ENCODE results near the gene ZC3H14. TPM values are rescaled to one million over a fixed set of nuclear protein-coding genes. Genes with fewer than 3 reads are reported as not detected.

ZC3H14 gene
- total RNA-seq, result 66.9 TPM

GRCh38 chr14:88562831-88563686 lies at the start of gene ZC3H14:
Gene ZC3H14, plus strand, starts transcription at chr14:88563037. Its CDS starts 97 bp downstream, at chr14:88563134.

GRCh38 chr14:88554457-88555286 lies 8.2 kb upstream of the ZC3H14 start, which contains the start of gene PTPN21:
Gene PTPN21, minus strand, starts transcription at chr14:88555007. Its CDS starts 4,590 bp downstream, at chr14:88550417.

Small RNAs within 50 kb of the gene (small RNA-seq; reads per million reads assigned to genes)
- gene RNU4-22P (ENCODE audit: low replicate concordance), result not detected

Other genes starting within 250 kb of the ZC3H14 start
- gene KCNK10, start 239.8 kb upstream of the ZC3H14 start, total RNA-seq, result 0.12 TPM
- 25.7 TPM for gene SPATA7, start 177.4 kb upstream of the ZC3H14 start, total RNA-seq
- gene PTPN21, start 8.0 kb upstream of the ZC3H14 start, total RNA-seq, result 42.0 TPM
- gene EML5, start 229.9 kb downstream of the ZC3H14 start, total RNA-seq, result 6.5 TPM

Measured in metanephros (tissue), 2 donors.